ENCODE results near the gene PSMD1.
A peak's percentile ranks its signal among the peaks of the same experiment; 100 is the strongest.

PSMD1 gene

GRCh38 chr2:231183851-231184250, 127.2 kb downstream of the PSMD1 start:
- TF ChIP-seq ZNF777 (tag by site-specific recombination; IDR thresholded peaks at IDR 0.05; ENCODE audit: borderline replicate concordance) (no peak), ZNF548 (tag by site-specific recombination; IDR thresholded peaks at IDR 0.05) (0 out of 2 replicates have a peak, but pooled peaks have one; percentile 1)
- Histone ChIP-seq H3K27ac (ENCODE audit: extremely low read depth, low read depth, low read length) (no peak overlapping the region), H3K36me3 (ENCODE audit: control insufficient read depth in 2 of 2, insufficient read depth in 1 of 2, low read length in 2 of 2) (no peaks in the 10 kb centered on the region), H3K9me3 (ENCODE audit: control insufficient read depth, insufficient read depth, low read depth, low read length) (no peaks in the 10 kb centered on the region), H3K4me3 (ENCODE audit: low read depth, low read length) (no peak overlapping the region), H3K4me1 (ENCODE audit: control insufficient read depth, insufficient read depth, low read length) (no peaks in the 10 kb centered on the region)
- ChIA-PET CTCF (interaction anchor here (0.7 to 2.1 kb wide), 2 partner anchors 8 to 268 kb away, joined by 3 to 11 read pairs; no protein-coding TSS in a partner anchor), POLR2A (interaction anchor here (1.1 kb wide), 1 partner anchor 10 kb away, joined by 3 read pairs; no protein-coding TSS in a partner anchor)

DNA sequence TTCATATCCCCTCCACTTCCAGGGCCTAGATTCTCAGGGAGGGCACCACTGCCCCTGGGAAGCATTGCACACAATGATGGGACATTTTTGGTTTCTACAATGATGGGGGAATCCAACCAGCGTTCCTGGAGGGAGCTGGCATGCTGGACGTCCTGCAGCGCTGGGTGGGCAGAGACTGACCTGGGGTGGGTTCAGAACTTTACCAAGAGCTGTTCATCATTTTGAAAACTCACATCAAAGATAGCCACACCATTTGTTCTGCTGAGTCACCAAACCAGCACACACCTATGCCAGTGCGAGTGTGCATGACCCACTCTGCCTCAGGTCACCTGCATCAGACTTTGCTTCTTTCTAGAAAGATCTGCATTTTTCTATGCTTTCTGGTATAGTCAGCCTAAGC, 127.7 kb downstream of the PSMD1 start:
- Histone ChIP-seq H3K4me1 (ENCODE audit: control insufficient read depth, insufficient read depth, low read length) (no peaks in the 10 kb centered on the region), H3K27ac (ENCODE audit: extremely low read depth, low read depth, low read length) (no peak overlapping the region), H3K4me3 (ENCODE audit: low read depth, low read length) (no peak overlapping the region), H3K36me3 (ENCODE audit: control insufficient read depth in 2 of 2, insufficient read depth in 1 of 2, low read length in 2 of 2) (no peaks in the 10 kb centered on the region), H3K9me3 (ENCODE audit: control insufficient read depth, insufficient read depth, low read depth, low read length) (no peaks in the 10 kb centered on the region)
- no peak for TF ChIP-seq PBX3 (CRISPR knock-in tag; IDR thresholded peaks at IDR 0.05)
- TF ChIP-seq PRDM10 (tag by site-specific recombination; IDR thresholded peaks at IDR 0.05): peak; percentile 60
- ChIA-PET POLR2A (interaction anchor here (1.1 kb wide), 1 partner anchor 11 kb away, joined by 3 read pairs; no protein-coding TSS in a partner anchor), CTCF (interaction anchor here (0.7 kb wide), 1 partner anchor 268 kb away, joined by 3 read pairs; no protein-coding TSS in a partner anchor)

- no peaks in the 10 kb centered on the region for H3K4me1 ChIP-seq (ENCODE audit: control insufficient read depth, insufficient read depth, low read length)
- POLR2A ChIA-PET: no interaction called here
- H3K4me3 ChIP-seq (ENCODE audit: low read depth, low read length): no peak overlapping the region
- no peak for TF ChIP-seq ZBTB48 (tag by site-specific recombination; IDR thresholded peaks at IDR 0.05)
- no peak for TF ChIP-seq ZNF426 (tag by site-specific recombination; IDR thresholded peaks at IDR 0.05)
- TF ChIP-seq RBAK (tag by site-specific recombination; IDR thresholded peaks at IDR 0.05): no peak
- no peak for TF ChIP-seq ZNF138 (tag by site-specific recombination; IDR thresholded peaks at IDR 0.05; ENCODE audit: borderline replicate concordance)
- no peak for TF ChIP-seq SP7 (tag by site-specific recombination; IDR thresholded peaks at IDR 0.05)
- TF ChIP-seq ZNF174 (tag by site-specific recombination; IDR thresholded peaks at IDR 0.05): no peak
- TF ChIP-seq ZNF792 (tag by site-specific recombination; IDR thresholded peaks at IDR 0.05): no peak
- no peak for TF ChIP-seq ZNF677 (tag by site-specific recombination; IDR thresholded peaks at IDR 0.05)
- TF ChIP-seq ZNF660 (tag by site-specific recombination; IDR thresholded peaks at IDR 0.05): no peak
- no peak for TF ChIP-seq ELK4 (IDR thresholded peaks at IDR 0.05; ENCODE audit: borderline replicate concordance, low read depth, low read length)
- no peak for TF ChIP-seq ZNF202 (tag by site-specific recombination; IDR thresholded peaks at IDR 0.05; ENCODE audit: borderline replicate concordance)
- TF ChIP-seq ZNF544 (tag by site-specific recombination; IDR thresholded peaks at IDR 0.05): no peak
- TF ChIP-seq ZNF23 (tag by site-specific recombination; IDR thresholded peaks at IDR 0.05; ENCODE audit: borderline replicate concordance): no peak
- TF ChIP-seq ZNF777 (tag by site-specific recombination; IDR thresholded peaks at IDR 0.05; ENCODE audit: borderline replicate concordance): no peak
- TF ChIP-seq ZNF501 (tag by site-specific recombination; IDR thresholded peaks at IDR 0.05): no peak
- no peak for TF ChIP-seq ZNF670 (tag by site-specific recombination; IDR thresholded peaks at IDR 0.05; ENCODE audit: low read depth)
- no peaks in the 10 kb centered on the region for H3K36me3 ChIP-seq (ENCODE audit: control insufficient read depth in 2 of 2, insufficient read depth in 1 of 2, low read length in 2 of 2)
- CTCF ChIA-PET: no interaction called here
- no peak overlapping the region for H3K27ac ChIP-seq (ENCODE audit: extremely low read depth, low read depth, low read length)
- no peaks in the 10 kb centered on the region for H3K9me3 ChIP-seq (ENCODE audit: control insufficient read depth, insufficient read depth, low read depth, low read length)
Measured at GRCh38 chr2:231185050-231185725, 128.5 kb downstream of the PSMD1 start.
